Heart right ventricle (tissue), 16 donors: ENCODE results near the gene FANCE. TPM values are rescaled to one million over a fixed set of nuclear protein-coding genes. Genes with fewer than 3 reads are reported as not detected.

Source experiments
- ATAC-seq, 8 donors: fragments of 200-7000 bp; cut with Tn5 transposase; one replicate each; pipeline ENCODE4 v1.9.1; 2020; ENCODE audit warnings: mild to moderate bottlenecking in 8 of 8, moderate library complexity in 8 of 8, moderate number of reproducible peaks in 1 of 8
- DNase-seq, 2 donors: peaks; one replicate each; pipeline ENCODE4 v3.0.0-alpha.2; 2020
- H3K27ac ChIP-seq, 10 donors: fragments of 200-600 bp; sonication (generic) in 2 of 10; one replicate each; pipeline versions ENCODE4 v1.5.0 to v1.8.0; 2020 to 2022; ENCODE audit warnings: mild to moderate bottlenecking in 3 of 10
- H3K27me3 ChIP-seq, 7 donors: fragments of 200-600 bp; one replicate each; pipeline ENCODE4 v1.8.0; 2021 to 2022; ENCODE audit warnings: mild to moderate bottlenecking in 2 of 7
- H3K36me3 ChIP-seq, 9 donors: fragments of 200-600 bp; sonication (generic) in 1 of 9; one replicate each; pipeline versions ENCODE4 v1.5.0 to v1.8.0; 2020 to 2022; ENCODE audit warnings: mild to moderate bottlenecking in 2 of 9
- H3K4me1 ChIP-seq, 9 donors: fragments of 200-600 bp; sonication (generic) in 1 of 9; one replicate each; pipeline versions ENCODE4 v1.5.0 to v1.8.0; 2020 to 2022; ENCODE audit warnings: mild to moderate bottlenecking in 4 of 9
- H3K4me3 ChIP-seq, 10 donors: fragments of 200-600 bp; sonication (generic) in 2 of 10; one replicate each; pipeline versions ENCODE4 v1.5.0 to v1.8.0; 2020 to 2022; ENCODE audit warnings: mild to moderate bottlenecking in 7 of 10, moderate library complexity in 2 of 10
- H3K9me3 ChIP-seq, 11 donors: fragments of 200-600 bp in 10 of 11; sonication (generic) in 2 of 11; one replicate each; pipeline versions ENCODE4 v1.5.0 to v1.8.0; 2013 to 2022; ENCODE audit warnings: mild to moderate bottlenecking in 2 of 11, control low read depth in 1 of 11, moderate library complexity in 1 of 11
- CTCF ChIP-seq, 9 donors: fragments of 200-600 bp; sonication (generic) in 2 of 9; IDR thresholded peaks; one replicate each; pipeline versions ENCODE4 v1.5.0 to v1.8.0; 2021 to 2022; ENCODE audit warnings: antibody characterized with exemption in 9 of 9, mild to moderate bottlenecking in 5 of 9, moderate library complexity in 1 of 9
- WGBS, 2 donors: extraction: QIAGEN DNeasy Blood & Tissue Kit; methylation state at CpG; one replicate each; pipeline ENCODE4 v1.1.7; 2013; ENCODE audit warnings: inconsistent platforms in 1 of 2; 5-methylcytosine and 5-hydroxymethylcytosine counted together
- intact Hi-C, 10 donors: fragments of 100-400 bp; cut with DNase I; formaldehyde crosslinking; loops; one replicate each; pipeline versions ENCODE4 v1.11.1 to v1.14.2; 2022
- polyA plus RNA-seq, 2 donors: library from polyadenylated mRNA; stranded (reverse); fragments of 200-250 nt; gene quantifications; one replicate each; pipeline ENCODE4 v1.2.3, GENCODE V29; 2013
- total RNA-seq, 10 donors: library from RNA; stranded (reverse); fragmentation: NEBNext Ultra II Directional in 3 of 10; extraction: Animal tissue kit (Norgen Biotek cat#: 25700) in 3 of 10; gene quantifications; one replicate each; pipeline versions ENCODE4 v1.2.1 to v1.2.4, GENCODE V29; 2021 to 2023
- donor health status: Arrhythmogenic right ventricular cardiomyopathy.
- donor health status: ischemic (EF 13 %, LVEDD 7.1; RV severe dilation, severe dysfunction).
- donor health status: healthy with polysubstance abuse.
- donor health status: DM: no; HTN: yes; CAD: no.
- donor health status: DM: no; HTN: no; CAD: no.
- donor health status: ischemic (EF 25% LVEDD 6.9; RV normal size, moderate dysfunction).
- donor health status: ischemic (EF 25% LVEDD 5.7; RV mildly dilated, moderate dysfunction).
- donor health status: healthy.
- donor health status: DM: yes; HTN: yes; CAD: no.
- donor health status: Ischemic cardiomyopathy.
- donor health status: ischemic (EF 35%, LVEDD 5.7; RV mildly dilated, moderate dysfunction).
- donor health status: nonischemic (EF 11% LVEDD 7.7; RV severe dilation, severe dysfunction).
- donor health status: DM: yes; HTN: yes; CAD: no.
- donor health status: PGD.
- donor health status: ischemic (EF 29% LVEDD 5.4; RV normal size, mild dysfunction).
- donor health status: nonischemic (EF 23%, LVEDD 6.1; RV moderate dilation, normal function).

The FANCE gene
- total and polyA plus RNA-seq, 12 donors: 1.5 to 5.3 (median 2.9) TPM

- no peak overlapping the region for H3K4me3 ChIP-seq
- no peaks in the 10 kb centered on the region for H3K4me1 ChIP-seq
- 89 to 90% methylated on average over 9 of the region's 9 CpGs for WGBS, 2 donors
- ATAC-seq (peak in 2 of 8 donors; percentile 11 to 25), DNase-seq (no peak)
- H3K27ac ChIP-seq: no peak overlapping the region
- no peaks in the 10 kb centered on the region for H3K36me3 ChIP-seq
- no peak for TF ChIP-seq CTCF (IDR thresholded peaks at IDR 0.05)
- no peaks in the 10 kb centered on the region for H3K27me3 ChIP-seq
- intact Hi-C loops: no loop called here
- H3K9me3 ChIP-seq: no peaks in the 10 kb centered on the region
Measured at GRCh38 chr6:35443341-35444030, 8.7 kb upstream of the FANCE start.

DNA sequence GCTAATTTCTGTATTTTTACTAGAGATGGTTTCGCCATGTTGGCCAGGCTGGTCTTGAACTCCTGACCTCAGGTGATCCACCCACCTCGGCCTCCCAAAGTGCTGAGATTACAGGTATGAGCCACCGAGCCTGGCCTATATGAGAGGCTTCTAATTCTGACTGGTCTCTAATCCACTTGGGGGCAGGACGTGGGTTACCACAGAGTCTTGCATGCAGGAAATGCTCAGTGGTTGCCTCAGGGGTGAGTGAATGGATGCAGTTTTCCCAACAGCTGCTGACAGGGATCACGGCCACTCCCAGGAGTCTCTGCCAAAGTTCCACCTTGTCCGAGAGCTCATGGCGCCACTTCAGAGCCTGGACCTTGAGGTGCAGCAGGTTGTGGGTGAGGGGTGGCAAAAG lies 6.4 kb upstream of the FANCE start:
- DNase-seq (no peak), ATAC-seq (no peak)
- Histone ChIP-seq H3K4me1 (peaks cover 0 to 8% (median 0%) of the 10 kb centered on the region in 9 donors), H3K4me3 (no peak overlapping the region), H3K36me3 (no peaks in the 10 kb centered on the region), H3K27me3 (no peaks in the 10 kb centered on the region), H3K9me3 (no peaks in the 10 kb centered on the region), H3K27ac (no peak overlapping the region)
- WGBS, 2 donors: 87 to 88% methylated on average over 7 of the region's 7 CpGs
- TF ChIP-seq CTCF (IDR thresholded peaks at IDR 0.05): no peak
- intact Hi-C loops: loop anchor here in 2 of 10 donors (5.0 kb wide), 2 partner anchors 103 to 148 kb away; partner anchors contain the start of genes DEF6 (in 1 of the 2) and PPARD (in 1 of the 2)

DNA sequence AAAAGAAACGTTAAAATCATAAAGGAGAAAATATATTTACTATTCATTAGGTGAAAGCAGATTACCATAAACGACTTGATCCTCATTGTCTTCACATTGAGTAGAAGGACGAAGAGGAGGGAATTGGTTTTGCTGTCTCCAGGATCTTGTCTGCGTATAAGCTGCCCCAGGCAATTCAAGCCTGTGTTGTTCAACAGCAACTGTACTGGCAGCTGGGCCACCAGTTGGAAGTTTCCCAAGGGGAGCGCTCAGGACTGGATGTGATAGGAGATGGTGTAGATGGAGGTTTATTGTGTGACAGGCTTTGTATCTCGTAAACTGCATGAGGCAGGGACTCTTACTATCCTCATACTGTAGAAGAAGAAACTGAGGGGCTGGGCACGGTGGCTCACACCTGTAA lies 3.9 kb upstream of the FANCE start:
- no peaks in the 10 kb centered on the region for H3K9me3 ChIP-seq

More for the DNA sequence above, 3.9 kb upstream of the FANCE start:
- no peak for TF ChIP-seq CTCF (IDR thresholded peaks at IDR 0.05)
- intact Hi-C loops: loop anchor here in 2 of 10 donors (5.0 kb wide), 2 partner anchors 106 to 151 kb away; partner anchors contain the start of genes DEF6 (in 1 of the 2) and PPARD (in 1 of the 2)
- Histone ChIP-seq H3K4me1 (peaks cover 2 to 25% (median 13%) of the 10 kb centered on the region in 9 donors), H3K36me3 (no peaks in the 10 kb centered on the region), H3K27ac (no peak overlapping the region), H3K27me3 (no peaks in the 10 kb centered on the region), H3K4me3 (no peak overlapping the region)
- 76 to 78% methylated on average over 7 of the region's 7 CpGs for WGBS, 2 donors
- DNase-seq (no peak), ATAC-seq (no peak)
